Measurements from ENCODE around the gene TMC1. TPM values are rescaled to one million over a fixed set of nuclear protein-coding genes. Genes with fewer than 3 reads are reported as not detected.
A peak's percentile ranks its signal among the peaks of the same experiment; 100 is the strongest.
"Not testable (repeated sequence)": the region's sequence is repeated elsewhere in the genome, so short reads cannot be mapped to it uniquely, and the experiment has no call there.

Gene TMC1
- total RNA-seq, result not detected

- H3K9me3 Mint-ChIP-seq; DNase-seq; CTCF ChIA-PET; H3K36me3 Mint-ChIP-seq (ENCODE audit: low read depth); H3K27ac Mint-ChIP-seq; POLR2A ChIA-PET; H3K4me3 Mint-ChIP-seq; H3K27me3 Mint-ChIP-seq: not testable (repeated sequence)
- H3K4me1 Mint-ChIP-seq, result peaks cover 19% of the 10 kb centered on the region
These were observed at the start of gene TMC1 for GRCh38 chr9:72521416-72521815. TMC1 (plus strand) TSS chr9:72521608; CDS start chr9:72648649, 127,041 bp downstream.

GRCh38 chr9:72473474-72474261, 47.7 kb upstream of the TMC1 start:
- Mint-ChIP-seq H3K9me3 (peaks cover 6% of the 10 kb centered on the region), H3K27me3 (no peaks in the 10 kb centered on the region), H3K27ac (peak overlapping the region; percentile 23), H3K4me1 (peaks cover 42% of the 10 kb centered on the region), H3K36me3 (ENCODE audit: low read depth) (peaks cover 2% of the 10 kb centered on the region), H3K4me3 (no peak overlapping the region)
- no peak for DNase-seq
- ChIA-PET CTCF (interaction anchor here (0.6 kb wide), 1 partner anchor 40 kb away, joined by 3 read pairs; no protein-coding TSS in a partner anchor), POLR2A (no interaction called here)

GRCh38 chr9:72474676-72475075, 46.7 kb upstream of the TMC1 start:
- H3K4me3 Mint-ChIP-seq, result no peak overlapping the region
- no peak for DNase-seq
- peaks cover 2% of the 10 kb centered on the region for H3K36me3 Mint-ChIP-seq (ENCODE audit: low read depth)
- peaks cover 6% of the 10 kb centered on the region for H3K9me3 Mint-ChIP-seq
- no peaks in the 10 kb centered on the region for H3K27me3 Mint-ChIP-seq
- peaks cover 50% of the 10 kb centered on the region for H3K4me1 Mint-ChIP-seq
- ChIA-PET CTCF (interaction anchor here (1.4 kb wide), 1 partner anchor 67 kb away, joined by 4 read pairs; no protein-coding TSS in a partner anchor), POLR2A (no interaction called here)
- no peak overlapping the region for H3K27ac Mint-ChIP-seq

- CTCF ChIA-PET, result interaction anchor here (1.2 to 1.4 kb wide), 2 partner anchors 51 to 69 kb away, joined by 3 to 4 read pairs; no protein-coding TSS in a partner anchor
- Mint-ChIP-seq H3K9me3 (peaks cover 6% of the 10 kb centered on the region), H3K4me1 (peaks cover 49% of the 10 kb centered on the region), H3K4me3 (no peak overlapping the region), H3K36me3 (ENCODE audit: low read depth) (peaks cover 2% of the 10 kb centered on the region), H3K27ac (no peak overlapping the region), H3K27me3 (no peaks in the 10 kb centered on the region)
- DNase-seq, result no peak
- POLR2A ChIA-PET, result no interaction called here
These were observed 45.3 kb upstream of the TMC1 start for GRCh38 chr9:72476100-72476499.

GRCh38 chr9:72476617-72477437, 44.6 kb upstream of the TMC1 start:
- Mint-ChIP-seq H3K36me3 (ENCODE audit: low read depth) (no peaks in the 10 kb centered on the region), H3K9me3 (peaks cover 4% of the 10 kb centered on the region), H3K27ac (no peak overlapping the region), H3K4me1 (peaks cover 45% of the 10 kb centered on the region), H3K27me3 (no peaks in the 10 kb centered on the region), H3K4me3 (no peak overlapping the region)
- CTCF ChIA-PET, result interaction anchor here (1.2 kb wide), 1 partner anchor 51 kb away, joined by 3 read pairs; no protein-coding TSS in a partner anchor
- POLR2A ChIA-PET, result no interaction called here
- DNase-seq, result peak; percentile 12

GRCh38 chr9:72477930-72478518, 43.4 kb upstream of the TMC1 start:
- Mint-ChIP-seq H3K27me3 (no peaks in the 10 kb centered on the region), H3K9me3 (peaks cover 2% of the 10 kb centered on the region), H3K4me3 (no peak overlapping the region), H3K4me1 (peaks cover 43% of the 10 kb centered on the region), H3K27ac (peak overlapping the region; percentile 50), H3K36me3 (ENCODE audit: low read depth) (no peaks in the 10 kb centered on the region)
- POLR2A ChIA-PET, result interaction anchor here (0.6 kb wide), 1 partner anchor 96 kb away, joined by 3 read pairs; no protein-coding TSS in a partner anchor
- DNase-seq, result peak; percentile 8
- CTCF ChIA-PET, result no interaction called here

- Mint-ChIP-seq H3K4me3 (no peak overlapping the region), H3K4me1 (peaks cover 35% of the 10 kb centered on the region), H3K27ac (no peak overlapping the region), H3K27me3 (no peaks in the 10 kb centered on the region), H3K9me3 (no peaks in the 10 kb centered on the region), H3K36me3 (ENCODE audit: low read depth) (no peaks in the 10 kb centered on the region)
- ChIA-PET POLR2A (interaction anchor here (0.6 kb wide), 1 partner anchor 91 kb away, joined by 3 read pairs; no protein-coding TSS in a partner anchor), CTCF (interaction anchor here (0.6 kb wide), 1 partner anchor 74 kb away, joined by 3 read pairs; no protein-coding TSS in a partner anchor)
- DNase-seq, result no peak
These were observed 42.4 kb upstream of the TMC1 start for GRCh38 chr9:72478966-72479365.

- POLR2A ChIA-PET; H3K27me3 Mint-ChIP-seq; CTCF ChIA-PET; H3K9me3 Mint-ChIP-seq; H3K27ac Mint-ChIP-seq; H3K36me3 Mint-ChIP-seq (ENCODE audit: low read depth); H3K4me3 Mint-ChIP-seq; DNase-seq: not testable (repeated sequence)
- peaks cover 29% of the 10 kb centered on the region for H3K4me1 Mint-ChIP-seq
These were observed 41.1 kb upstream of the TMC1 start for GRCh38 chr9:72480261-72480660.

- Mint-ChIP-seq H3K27ac (no peak overlapping the region), H3K36me3 (ENCODE audit: low read depth) (no peaks in the 10 kb centered on the region), H3K4me3 (no peak overlapping the region), H3K9me3 (no peaks in the 10 kb centered on the region), H3K4me1 (peaks cover 29% of the 10 kb centered on the region), H3K27me3 (no peaks in the 10 kb centered on the region)
- no peak for DNase-seq
- ChIA-PET POLR2A (interaction anchor here (1.0 kb wide), 1 partner anchor 754 kb away, joined by 3 read pairs; no protein-coding TSS in a partner anchor), CTCF (interaction anchor here (1.9 kb wide), 1 partner anchor 19 kb away, joined by 7 read pairs; no protein-coding TSS in a partner anchor)
These were observed 40.5 kb upstream of the TMC1 start for GRCh38 chr9:72480921-72481320.

- ChIA-PET CTCF (no interaction called here), POLR2A (no interaction called here)
- no peaks in the 10 kb centered on the region for H3K9me3 Mint-ChIP-seq
- DNase-seq, result no peak
- H3K27ac Mint-ChIP-seq, result no peak overlapping the region
- H3K36me3 Mint-ChIP-seq (ENCODE audit: low read depth), result no peaks in the 10 kb centered on the region
- peaks cover 3% of the 10 kb centered on the region for H3K27me3 Mint-ChIP-seq
- no peak overlapping the region for H3K4me3 Mint-ChIP-seq
- no peaks in the 10 kb centered on the region for H3K4me1 Mint-ChIP-seq
These were observed 35.4 kb upstream of the TMC1 start for GRCh38 chr9:72485821-72486593.

GRCh38 chr9:72486594-72486955, 34.8 kb upstream of the TMC1 start:
- no peak overlapping the region for H3K27ac Mint-ChIP-seq
- H3K36me3 Mint-ChIP-seq (ENCODE audit: low read depth), result no peaks in the 10 kb centered on the region
- POLR2A ChIA-PET, result interaction anchor here (0.7 kb wide), 1 partner anchor 164 kb away, joined by 10 read pairs; no protein-coding TSS in a partner anchor
- H3K27me3 Mint-ChIP-seq, result peaks cover 3% of the 10 kb centered on the region
- CTCF ChIA-PET, result no interaction called here
- H3K4me3 Mint-ChIP-seq, result no peak overlapping the region
- H3K4me1 Mint-ChIP-seq, result no peaks in the 10 kb centered on the region
- no peaks in the 10 kb centered on the region for H3K9me3 Mint-ChIP-seq
- DNase-seq, result no peak

- H3K36me3 Mint-ChIP-seq (ENCODE audit: low read depth); DNase-seq; POLR2A ChIA-PET; H3K4me1 Mint-ChIP-seq; CTCF ChIA-PET; H3K4me3 Mint-ChIP-seq; H3K9me3 Mint-ChIP-seq; H3K27ac Mint-ChIP-seq; H3K27me3 Mint-ChIP-seq: not testable (repeated sequence)
These were observed 33.7 kb upstream of the TMC1 start for GRCh38 chr9:72487665-72488064.

All from activated CD4-positive, alpha-beta T cell treated with anti-CD3 and anti-CD28 coated beads, Interleukin-2, amount 10 ng/mL, durations not matched to agents 7 days and 5 days (primary cell).